ENCODE results near the gene NFASC. TPM values are rescaled to one million over a fixed set of nuclear protein-coding genes. Genes with fewer than 3 reads are reported as not detected.

The NFASC gene
- total RNA-seq, 2 donors from 2014 or later: 27.7 to 45.9 TPM

DNA sequence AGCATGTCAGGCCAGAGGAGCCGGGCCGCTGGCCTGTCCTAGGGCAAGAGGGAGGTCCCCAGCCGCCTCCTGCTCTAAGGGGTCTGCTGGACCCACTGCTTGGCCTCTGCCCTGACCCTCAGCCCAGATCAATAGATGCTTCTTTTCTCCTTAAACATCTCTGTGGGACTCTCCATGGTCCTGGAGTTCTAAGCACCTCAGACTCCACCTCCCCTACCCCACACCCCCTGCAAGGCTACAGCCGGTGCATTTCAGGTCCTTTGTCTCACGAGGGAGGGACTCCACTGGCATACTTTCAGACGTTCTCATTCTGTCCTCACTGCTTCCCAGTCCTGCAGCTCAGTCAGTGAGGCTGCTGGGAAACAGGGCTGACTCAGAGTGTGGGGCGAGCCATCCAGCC is 183.4 kb downstream of the NFASC start:
- TF ChIP-seq CTCF (conservative IDR thresholded peaks at IDR 0.05): no peak
- no peaks in the 10 kb centered on the region for H3K4me1 ChIP-seq (ENCODE audit: control insufficient read depth, insufficient read depth, low read length)
- peaks cover 9% of the 10 kb centered on the region for H3K27me3 ChIP-seq (ENCODE audit: control insufficient read depth, insufficient read depth, low read length, poor library complexity, severe bottlenecking)
- no peak overlapping the region for H3K4me3 ChIP-seq (ENCODE audit: low read length)
- H3K9me3 ChIP-seq (ENCODE audit: control insufficient read depth, low read length): no peaks in the 10 kb centered on the region
- H3K27ac ChIP-seq (ENCODE audit: low read depth, low read length): no peak overlapping the region
- Mint-ChIP-seq H3K27ac (no peak overlapping the region), H3K27me3 (ENCODE audit: insufficient read depth) (peaks cover 36% of the 10 kb centered on the region), H3K9me3 (no peaks in the 10 kb centered on the region), H3K36me3 (ENCODE audit: low read depth) (no peaks in the 10 kb centered on the region), H3K4me3 (no peak overlapping the region), H3K4me1 (no peaks in the 10 kb centered on the region)
- 33 to 66% methylated on average over 3 to 7 of the region's 7 CpGs for WGBS, 2 experiments (ENCODE audit: insufficient coverage in 1 of 2, insufficient read length in 1 of 2)
- no peak overlapping the region for H3K9ac ChIP-seq (ENCODE audit: extremely low read depth, low read length, poor library complexity, severe bottlenecking)
- no peaks in the 10 kb centered on the region for H3K36me3 ChIP-seq (ENCODE audit: control insufficient read depth, insufficient read depth, low read length)
- peak; percentile 62 for DNase-seq

DNA sequence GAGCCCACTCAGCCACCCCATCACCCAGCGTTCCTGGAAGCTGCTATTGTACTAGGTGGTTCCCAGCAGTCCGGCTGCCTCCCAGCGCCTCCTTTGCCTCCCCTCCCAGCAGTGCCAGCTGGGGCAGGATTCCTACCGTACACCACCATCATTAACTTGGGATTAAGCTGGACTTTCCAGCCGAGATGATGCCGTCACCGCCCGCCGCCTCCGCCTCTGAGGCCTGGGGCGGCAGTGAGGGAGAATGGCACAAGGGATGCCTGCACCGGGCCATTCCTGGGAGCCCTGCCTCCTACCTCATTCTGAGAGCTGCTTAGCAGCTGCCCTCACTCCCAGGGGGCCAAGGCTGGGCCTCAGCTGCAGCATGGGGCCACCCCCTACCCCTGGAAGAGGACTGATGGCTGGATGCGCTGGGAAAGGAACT is 185.5 kb downstream of the NFASC start:
- no peaks in the 10 kb centered on the region for H3K36me3 Mint-ChIP-seq (ENCODE audit: low read depth)
- no peaks in the 10 kb centered on the region for H3K9me3 Mint-ChIP-seq
- Histone ChIP-seq H3K9ac (ENCODE audit: extremely low read depth, low read length, poor library complexity, severe bottlenecking) (no peak overlapping the region), H3K27me3 (ENCODE audit: control insufficient read depth, insufficient read depth, low read length, poor library complexity, severe bottlenecking) (no peaks in the 10 kb centered on the region), H3K36me3 (ENCODE audit: control insufficient read depth, insufficient read depth, low read length) (no peaks in the 10 kb centered on the region), H3K4me1 (ENCODE audit: control insufficient read depth, insufficient read depth, low read length) (no peaks in the 10 kb centered on the region), H3K27ac (ENCODE audit: low read depth, low read length) (peak overlapping the region; percentile 78), H3K9me3 (ENCODE audit: control insufficient read depth, low read length) (no peaks in the 10 kb centered on the region), H3K4me3 (ENCODE audit: low read length) (no peak overlapping the region)
- no peak for TF ChIP-seq CTCF (conservative IDR thresholded peaks at IDR 0.05)
- no peaks in the 10 kb centered on the region for H3K4me1 Mint-ChIP-seq
- H3K4me3 Mint-ChIP-seq: no peak overlapping the region
- peaks cover 22% of the 10 kb centered on the region for H3K27me3 Mint-ChIP-seq (ENCODE audit: insufficient read depth)
- WGBS, 2 experiments (ENCODE audit: insufficient coverage in 1 of 2, insufficient read length in 1 of 2): 89 to 91% methylated on average over 11 to 13 of the region's 13 CpGs
- no peak for DNase-seq
- no peak overlapping the region for H3K27ac Mint-ChIP-seq

- H3K4me3 Mint-ChIP-seq: no peak overlapping the region
- no peaks in the 10 kb centered on the region for H3K27me3 ChIP-seq (ENCODE audit: control insufficient read depth, insufficient read depth, low read length, poor library complexity, severe bottlenecking)
- H3K27ac Mint-ChIP-seq: no peak overlapping the region
- H3K9me3 Mint-ChIP-seq: no peaks in the 10 kb centered on the region
- 89 to 100% methylated on average over 2 to 6 of the region's 6 CpGs for WGBS, 2 experiments (ENCODE audit: insufficient coverage in 1 of 2, insufficient read length in 1 of 2)
- H3K9ac ChIP-seq (ENCODE audit: extremely low read depth, low read length, poor library complexity, severe bottlenecking): no peak overlapping the region
- peaks cover 16% of the 10 kb centered on the region for H3K27me3 Mint-ChIP-seq (ENCODE audit: insufficient read depth)
- no peaks in the 10 kb centered on the region for H3K36me3 Mint-ChIP-seq (ENCODE audit: low read depth)
- H3K4me3 ChIP-seq (ENCODE audit: low read length): no peak overlapping the region
- no peaks in the 10 kb centered on the region for H3K36me3 ChIP-seq (ENCODE audit: control insufficient read depth, insufficient read depth, low read length)
- DNase-seq: no peak
- no peaks in the 10 kb centered on the region for H3K9me3 ChIP-seq (ENCODE audit: control insufficient read depth, low read length)
- no peaks in the 10 kb centered on the region for H3K4me1 Mint-ChIP-seq
- H3K27ac ChIP-seq (ENCODE audit: low read depth, low read length): peak overlapping the region; percentile 78
- TF ChIP-seq CTCF (conservative IDR thresholded peaks at IDR 0.05): no peak
- H3K4me1 ChIP-seq (ENCODE audit: control insufficient read depth, insufficient read depth, low read length): no peaks in the 10 kb centered on the region
Observed at GRCh38 chr1:205056956-205057568, 186.4 kb downstream of the NFASC start.
